ENCODE results near the gene SCO1.
A peak's percentile ranks its signal among the peaks of the same experiment; 100 is the strongest.

Gene SCO1

GRCh38 chr17:10697092-10698081 lies at the start of gene SCO1, which contains the start of gene ADPRM:
Gene SCO1, minus strand, starts transcription at chr17:10697533. Its CDS starts 26 bp downstream, at chr17:10697507.
Gene ADPRM, plus strand, starts transcription at chr17:10697594. Its CDS starts 7,333 bp downstream, at chr17:10704927.
- DNase-seq (ENCODE audit: insufficient read length, low spot score) (peak; percentile 65), FAIRE-seq (no peak)
- no peak for TF ChIP-seq CTCF (IDR thresholded peaks at IDR 0.05; ENCODE audit: insufficient read depth, missing control alignments)

DNA sequence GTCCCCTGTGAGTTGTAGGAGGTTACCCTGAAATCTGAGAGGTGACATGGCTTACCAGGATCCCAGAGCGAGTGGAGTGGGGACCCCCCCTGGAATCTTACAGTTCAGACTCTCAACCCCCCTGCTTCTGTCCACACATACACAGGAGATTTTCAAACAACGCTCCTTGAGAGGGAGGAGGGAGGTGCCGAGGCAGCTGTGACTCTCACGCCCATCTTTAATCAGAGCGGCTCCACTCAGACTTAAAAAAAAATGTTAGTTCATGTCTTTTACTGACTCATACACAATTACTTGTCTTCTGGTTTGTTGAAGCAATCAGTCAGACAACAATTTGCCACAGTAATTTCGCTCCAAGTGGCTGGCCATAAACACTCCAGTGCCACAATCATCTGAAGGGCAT lies 47.9 kb upstream of the SCO1 start:
- TF ChIP-seq CTCF (IDR thresholded peaks at IDR 0.05; ENCODE audit: insufficient read depth, missing control alignments), result no peak
- FAIRE-seq, result no peak
- no peak for DNase-seq (ENCODE audit: insufficient read length, low spot score)

DNA sequence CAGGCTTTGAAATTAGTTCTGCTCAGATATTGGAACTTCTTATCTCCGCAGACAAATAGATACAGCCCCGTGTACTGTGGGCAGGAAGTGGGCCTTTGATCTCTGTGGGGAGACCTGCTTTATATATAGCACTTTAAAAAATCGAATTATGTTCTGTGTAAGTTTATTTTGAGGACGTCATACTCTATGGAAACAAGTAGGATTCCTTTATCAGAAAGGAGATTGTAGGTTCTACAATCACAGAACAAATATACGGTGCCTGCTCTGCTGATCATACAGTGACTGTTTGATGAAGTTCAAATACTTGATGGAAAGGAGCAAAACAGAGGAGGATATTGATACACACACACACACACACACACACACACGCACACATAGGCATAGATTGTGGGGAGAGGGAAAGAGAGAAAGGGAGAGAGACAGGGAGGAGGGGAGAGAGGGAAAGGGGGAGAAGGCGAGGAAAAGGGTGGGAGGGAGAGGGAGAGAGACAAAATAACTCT lies 47.2 kb upstream of the SCO1 start:
- FAIRE-seq (no peak), DNase-seq (ENCODE audit: insufficient read length, low spot score) (no peak)
- TF ChIP-seq CTCF (IDR thresholded peaks at IDR 0.05; ENCODE audit: insufficient read depth, missing control alignments), result no peak

DNA sequence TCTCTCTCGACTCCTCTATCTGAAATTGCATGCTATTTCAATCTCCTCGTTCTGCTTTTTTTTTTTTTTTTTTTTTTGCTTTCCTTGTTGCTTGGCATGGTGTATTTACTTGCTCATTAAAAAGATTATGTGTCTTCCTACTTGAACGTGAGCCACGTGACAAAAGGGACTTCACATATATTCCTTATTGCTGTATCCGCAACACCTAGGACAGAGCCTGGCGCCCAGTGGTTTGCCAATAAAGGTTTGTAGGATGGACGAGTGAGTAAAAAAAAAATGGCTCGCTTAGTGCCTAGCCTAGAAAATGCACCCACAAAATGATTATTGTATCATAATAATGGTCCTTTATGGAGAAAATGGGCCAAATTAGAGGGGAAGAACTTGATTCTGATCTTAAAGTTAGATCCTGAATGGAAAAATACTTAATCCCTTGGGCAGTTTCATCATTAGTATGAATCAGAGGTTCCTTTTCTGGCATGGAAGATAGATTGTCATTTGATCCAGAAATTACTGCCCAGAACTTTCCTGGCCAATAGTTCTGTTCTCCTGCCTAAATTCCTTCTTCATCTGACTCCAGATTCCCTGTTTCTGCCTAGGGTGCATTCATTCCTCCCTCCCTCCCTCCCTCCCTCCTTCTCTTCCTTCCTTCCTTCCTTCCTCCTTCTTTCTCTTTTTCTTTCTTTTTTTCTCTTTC lies 46.1 kb upstream of the SCO1 start:
- no peak for FAIRE-seq

GRCh38 chr17:10742431-10742830 lies 45.1 kb upstream of the SCO1 start:
- no peak for TF ChIP-seq CTCF (IDR thresholded peaks at IDR 0.05; ENCODE audit: insufficient read depth, missing control alignments)
- FAIRE-seq, result no peak

More for the DNA sequence above, 46.1 kb upstream of the SCO1 start:
- no peak for DNase-seq (ENCODE audit: insufficient read length, low spot score)
- TF ChIP-seq CTCF (IDR thresholded peaks at IDR 0.05; ENCODE audit: insufficient read depth, missing control alignments), result no peak

GRCh38 chr17:10741416-10742135 lies 44.2 kb upstream of the SCO1 start:
- no peak for DNase-seq (ENCODE audit: insufficient read length, low spot score)
- TF ChIP-seq CTCF (IDR thresholded peaks at IDR 0.05; ENCODE audit: insufficient read depth, missing control alignments), result no peak
- FAIRE-seq, result no peak

More at GRCh38 chr17:10742431-10742830, 45.1 kb upstream of the SCO1 start:
- DNase-seq (ENCODE audit: insufficient read length, low spot score), result no peak

Measured in D721Med (cell line).